ENCODE results near the gene TOMM20L.
"Not testable (repeated sequence)": the region's sequence is repeated elsewhere in the genome, so short reads cannot be mapped to it uniquely, and the experiment has no call there.

Gene TOMM20L

DNA sequence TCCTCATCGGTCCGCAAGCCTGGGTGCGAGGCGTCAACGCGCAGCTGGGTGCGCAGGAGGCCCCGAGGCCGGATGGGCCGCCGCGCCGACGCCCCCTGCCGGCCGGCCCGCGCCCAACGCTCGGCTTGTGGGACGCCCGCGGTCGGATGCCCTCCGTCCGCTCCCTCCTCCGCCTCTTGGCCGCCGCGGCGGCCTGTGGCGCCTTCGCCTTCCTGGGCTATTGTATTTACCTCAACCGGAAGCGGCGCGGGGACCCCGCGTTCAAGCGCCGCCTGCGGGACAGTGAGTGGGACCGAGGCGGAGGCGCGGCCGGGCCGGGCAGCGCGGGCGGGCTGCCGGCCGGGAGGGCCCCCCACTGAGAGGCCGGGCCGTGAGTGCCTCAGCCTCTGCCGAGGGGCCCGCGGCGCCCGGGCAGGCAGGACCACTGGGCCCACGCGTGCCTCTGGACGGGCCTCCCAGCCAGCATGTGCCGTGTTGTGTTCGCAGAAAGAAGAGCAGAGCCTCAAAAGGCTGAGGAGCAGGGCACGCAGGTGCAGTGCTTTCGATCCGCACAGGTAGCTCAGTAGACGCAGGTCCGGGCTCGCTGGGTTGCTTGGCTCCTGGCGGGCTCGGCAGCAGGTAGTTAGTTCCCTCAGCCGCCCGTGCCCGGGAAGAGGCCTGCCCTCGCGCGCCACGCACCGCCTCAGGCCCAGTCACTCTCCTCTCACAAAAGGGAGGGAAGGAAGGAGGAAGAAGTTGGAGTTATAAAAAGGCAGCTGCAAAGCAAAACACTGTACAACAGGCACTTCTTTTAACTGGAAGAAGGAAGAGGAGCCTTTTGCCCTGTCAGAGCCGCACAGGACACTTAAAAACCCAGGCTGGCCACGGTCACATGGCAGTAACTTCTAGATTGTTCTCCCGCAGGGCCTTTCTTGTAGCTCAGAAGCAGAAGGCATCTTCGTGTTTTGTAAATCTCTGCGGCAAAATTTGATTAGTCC is at the start of gene TOMM20L:
Gene TOMM20L, plus strand, starts transcription at position 119 of the 977 bp plus-strand sequence. Its CDS starts 28 bp downstream, at position 147.
- DNase-seq: peak; percentile 80

DNA sequence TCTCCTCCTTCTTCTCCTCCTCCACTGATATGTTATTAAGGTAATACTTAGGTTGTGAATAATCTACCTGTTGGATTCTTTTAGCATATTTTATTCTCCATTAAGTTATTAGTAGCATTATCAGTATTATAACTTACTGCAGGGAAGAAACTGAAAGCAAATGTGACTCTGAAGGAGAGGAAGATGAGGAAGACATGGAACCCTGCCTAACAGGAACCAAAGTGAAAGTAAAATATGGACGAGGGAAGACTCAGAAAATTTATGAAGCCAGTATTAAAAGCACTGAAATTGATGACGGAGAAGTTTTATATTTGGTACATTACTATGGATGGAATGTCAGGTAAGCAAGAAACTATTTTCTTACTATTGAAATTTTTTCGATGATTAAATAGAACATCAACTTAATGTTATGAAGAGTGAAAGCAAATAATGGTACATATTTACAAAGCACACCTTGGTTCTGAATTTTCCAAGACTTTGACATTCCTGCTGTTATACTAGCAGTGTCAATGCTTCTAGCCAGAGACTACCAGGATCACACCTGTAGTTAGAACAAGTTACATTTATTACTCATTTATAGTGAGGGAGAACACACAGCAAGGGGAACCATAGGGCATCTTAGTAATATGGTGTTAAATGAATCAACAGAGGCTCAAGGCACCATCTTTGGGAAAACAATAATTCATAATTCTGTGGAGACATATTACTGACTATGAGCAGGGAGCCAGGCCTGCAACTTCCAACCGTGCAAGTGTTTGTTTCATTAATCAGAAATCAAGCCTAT is 42.0 kb upstream of the TOMM20L start:
- peak; percentile 43 for DNase-seq

GRCh38 chr14:58354808-58355207 is 40.9 kb upstream of the TOMM20L start:
- no peak for DNase-seq

DNA sequence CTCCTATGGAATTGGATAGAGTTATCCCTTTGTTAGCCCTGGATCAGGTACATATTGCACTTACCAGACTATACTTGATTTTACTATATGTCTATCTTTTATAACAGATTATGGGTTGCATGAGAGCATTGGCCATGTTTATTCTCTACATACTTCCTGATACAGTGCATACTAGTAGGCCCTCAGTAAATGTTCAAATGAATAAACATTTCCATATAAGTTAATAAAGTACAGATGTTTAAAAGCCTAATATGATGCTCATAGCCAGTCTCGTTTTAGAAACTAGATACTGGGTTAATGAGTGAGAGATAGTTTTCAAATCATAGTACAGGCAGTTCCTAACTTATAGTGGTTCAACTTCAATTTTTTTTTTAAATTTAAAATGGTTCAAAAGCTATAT is 39.5 kb upstream of the TOMM20L start:
- no peak for DNase-seq

- not testable (repeated sequence) for DNase-seq
Observed at GRCh38 chr14:58362272-58362671, 33.5 kb upstream of the TOMM20L start.

- peak; percentile 49 for DNase-seq
Observed at GRCh38 chr14:58362798-58363412, 32.8 kb upstream of the TOMM20L start.

DNA sequence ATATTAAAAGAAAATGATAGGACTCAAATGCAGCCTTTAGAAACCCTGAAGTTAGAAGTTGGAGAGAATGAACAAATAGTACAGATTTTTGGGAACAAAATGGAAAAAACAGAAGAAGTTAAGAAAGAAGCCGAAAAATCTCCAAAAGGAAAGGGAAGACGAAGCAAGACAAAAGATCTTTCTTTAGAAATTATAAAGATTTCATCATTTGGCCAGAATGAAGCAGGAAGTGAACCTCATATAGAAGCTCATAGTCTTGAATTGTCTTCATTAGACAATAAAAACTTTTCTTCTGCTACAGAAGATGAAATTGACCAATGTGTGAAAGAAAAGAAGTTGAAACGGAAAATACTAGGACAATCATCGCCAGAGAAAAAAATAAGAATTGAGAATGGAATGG is 31.4 kb upstream of the TOMM20L start:
- no peak for DNase-seq

DNA sequence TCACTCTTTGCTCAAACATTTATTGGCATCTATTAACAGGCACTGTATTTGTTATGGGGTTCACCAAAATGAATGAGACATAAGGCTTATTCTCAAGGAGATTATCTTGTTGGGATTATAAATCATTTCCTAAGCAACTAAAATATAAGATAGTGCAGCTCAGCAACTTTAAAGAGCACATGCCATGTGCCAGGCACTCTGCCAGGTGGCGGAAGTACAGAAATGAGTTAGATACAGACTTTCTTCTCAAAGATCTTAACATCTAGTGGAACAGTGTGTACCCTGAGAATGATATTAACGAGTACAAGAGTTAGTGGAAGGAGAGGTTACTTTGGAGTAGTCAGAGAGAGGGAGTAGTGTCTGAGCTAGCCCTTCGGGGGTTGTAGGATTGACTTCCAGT is 28.4 kb upstream of the TOMM20L start:
- no peak for DNase-seq

DNA sequence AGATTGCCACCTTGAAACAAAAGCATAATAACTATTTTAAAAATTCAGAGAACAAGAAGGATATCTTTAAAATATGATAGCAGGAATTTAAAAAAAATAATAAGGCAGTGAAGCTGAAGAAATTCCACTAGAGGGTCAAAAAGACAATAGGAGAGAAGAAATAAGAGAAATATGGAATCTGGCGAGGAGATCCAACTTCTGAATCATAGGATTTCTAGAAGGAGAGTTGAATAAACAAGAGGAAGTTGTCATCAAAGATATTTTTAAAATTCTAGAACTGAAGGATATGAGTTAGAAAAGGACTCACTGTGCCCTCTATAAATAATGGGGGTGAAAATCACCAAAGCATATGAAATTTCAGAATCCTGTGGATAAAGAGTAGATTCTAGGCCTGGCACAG is 26.8 kb upstream of the TOMM20L start:
- no peak for DNase-seq

- no peak for DNase-seq
Observed at GRCh38 chr14:58376791-58377190, 18.9 kb upstream of the TOMM20L start.

DNA sequence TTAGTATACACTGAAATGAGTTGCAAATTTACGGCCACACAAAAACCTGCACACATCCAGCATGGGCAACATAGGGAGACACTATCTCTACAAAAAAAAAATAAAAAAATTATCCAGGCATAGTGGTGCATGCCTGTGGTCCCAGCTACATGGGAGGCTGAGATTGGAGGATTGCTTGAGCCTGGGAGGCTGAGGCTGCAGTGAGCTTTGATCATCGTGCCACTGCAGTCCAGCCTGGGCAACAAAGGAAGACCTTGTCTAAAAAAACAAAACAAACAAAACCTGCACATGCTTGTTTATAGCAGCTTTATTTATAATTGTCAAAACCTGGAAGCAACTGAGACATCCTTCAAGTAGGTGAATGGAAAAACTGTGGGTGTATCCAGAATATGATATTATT is 4.9 kb upstream of the TOMM20L start:
- DNase-seq: no peak

- DNase-seq: no peak
Observed at GRCh38 chr14:58395562-58395811, 243 bp upstream of the TOMM20L start.

- no peak for DNase-seq
Observed at GRCh38 chr14:58397156-58397555, 1.4 kb downstream of the TOMM20L start.

GRCh38 chr14:58398495-58398894 is 2.8 kb downstream of the TOMM20L start:
- no peak for DNase-seq

- DNase-seq: no peak
Observed at GRCh38 chr14:58398895-58399294, 3.2 kb downstream of the TOMM20L start.

DNA sequence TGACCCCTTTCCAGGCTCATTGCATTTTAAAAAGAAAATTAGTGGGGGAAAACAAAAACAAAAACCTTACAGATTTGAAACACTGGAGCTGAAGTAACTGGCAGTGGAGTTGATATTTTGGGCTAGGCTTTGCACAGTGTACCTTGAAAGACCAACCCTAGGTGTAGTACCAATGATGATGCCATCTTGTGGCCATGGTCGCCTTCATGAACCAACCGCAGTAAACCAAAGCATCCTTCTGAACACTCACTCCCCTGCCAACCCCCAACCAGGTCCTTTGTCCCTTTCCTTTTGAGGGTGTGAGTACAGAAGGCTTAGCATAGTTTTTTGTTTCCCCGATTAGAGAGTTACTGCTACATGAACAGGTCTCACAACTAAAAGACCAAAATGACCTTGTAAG is 5.9 kb downstream of the TOMM20L start:
- DNase-seq: no peak

DNA sequence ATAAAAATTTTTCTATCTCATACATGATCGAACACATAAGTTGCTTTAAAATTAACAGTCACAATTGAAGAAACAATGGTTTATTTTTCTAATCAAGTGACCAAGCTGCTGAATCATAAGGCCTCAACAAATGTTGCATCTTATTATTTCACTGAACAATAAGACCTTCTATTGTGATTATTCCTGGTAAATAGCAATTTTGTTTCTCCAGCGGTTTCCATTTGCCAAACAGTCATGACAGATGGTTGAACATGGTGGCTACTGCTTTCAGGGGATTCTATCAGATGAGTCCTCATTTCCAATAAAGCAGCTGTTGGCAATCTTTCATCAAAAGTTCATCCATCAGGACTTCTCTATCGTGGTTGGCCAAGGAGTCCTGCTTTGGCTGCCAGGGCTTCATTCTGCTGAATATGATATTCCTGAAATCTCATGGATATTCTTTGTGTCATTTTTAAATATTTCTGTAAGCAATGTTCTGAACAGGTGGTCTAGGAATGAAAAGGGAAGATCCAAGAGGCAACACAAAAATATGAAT is 13.0 kb downstream of the TOMM20L start:
- DNase-seq: no peak

- peak; percentile 86 for DNase-seq
Observed at GRCh38 chr14:58414845-58415244, 19.1 kb downstream of the TOMM20L start.

- no peak for DNase-seq
Observed at GRCh38 chr14:58415636-58416547, 20.2 kb downstream of the TOMM20L start.

GRCh38 chr14:58416934-58417333 is 21.2 kb downstream of the TOMM20L start:
- not testable (repeated sequence) for DNase-seq

- DNase-seq: peak; percentile 81
Observed at GRCh38 chr14:58426670-58427280, 31.0 kb downstream of the TOMM20L start.

Measured in hematopoietic multipotent progenitor cell treated with erythropoietin and hydrocortisone succinate and interleukin-3 and kit ligand, for 8 days (in vitro differentiated cells).